ENCODE results near the gene CD44. TPM values are rescaled to one million over a fixed set of nuclear protein-coding genes. Genes with fewer than 3 reads are reported as not detected.

The CD44 gene
- total and polyA plus RNA-seq, 8 donors = 332 to 693 (median 504) TPM

DNA sequence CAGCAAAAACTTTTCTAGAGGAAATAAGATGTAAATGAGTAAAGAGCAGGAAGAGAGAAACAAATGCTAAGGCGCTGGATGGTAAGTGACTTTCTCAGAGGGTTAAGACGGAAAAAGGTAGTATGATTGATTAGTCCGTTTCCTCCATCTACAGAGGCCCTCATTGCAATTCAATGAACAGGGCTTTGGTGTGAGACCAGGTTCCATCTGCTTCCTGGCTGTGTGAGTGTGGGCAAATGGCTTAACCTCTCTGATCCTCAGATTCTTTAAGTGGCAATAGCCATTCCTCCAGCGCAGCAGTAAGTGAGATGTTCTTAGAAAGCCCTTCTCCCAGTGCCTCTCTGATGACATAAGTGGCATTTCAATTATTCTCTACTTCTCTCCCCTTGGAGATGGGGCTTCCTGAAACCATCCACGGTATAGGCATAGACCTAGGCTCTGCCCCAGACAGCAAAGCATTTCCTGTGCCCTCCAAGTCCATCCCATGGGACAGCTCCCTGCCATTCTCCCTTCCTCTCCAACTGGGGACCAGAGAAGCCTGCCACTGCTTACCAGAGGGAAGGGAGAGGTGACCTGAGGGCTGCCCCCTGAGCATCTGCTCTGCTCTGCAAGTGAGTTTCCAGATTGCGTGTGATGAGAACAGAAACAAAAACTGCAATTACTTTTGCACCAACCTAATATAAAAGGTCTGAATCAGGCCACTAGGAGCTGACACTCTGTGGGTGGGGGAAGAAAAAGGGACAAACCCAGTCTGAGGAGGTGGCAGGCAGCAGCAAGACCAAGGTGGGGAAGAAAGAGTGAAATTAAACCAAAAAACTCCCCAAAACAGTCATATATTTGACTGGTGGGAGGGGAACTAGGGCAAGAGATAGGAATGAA lies 12.7 kb upstream of the CD44 start:
- DNase-seq (no peak), ATAC-seq (no peak)
- Histone ChIP-seq H3K4me3 (no peak overlapping the region), H3K36me3 (no peaks in the 10 kb centered on the region), H3K27ac (no peak overlapping the region), H3K9me3 (no peaks in the 10 kb centered on the region), H3K4me1 (no peaks in the 10 kb centered on the region), H3K27me3 (no peaks in the 10 kb centered on the region)
- intact Hi-C loops (cut with DNase I) = no loop called here
- TF ChIP-seq, protein P1, sequence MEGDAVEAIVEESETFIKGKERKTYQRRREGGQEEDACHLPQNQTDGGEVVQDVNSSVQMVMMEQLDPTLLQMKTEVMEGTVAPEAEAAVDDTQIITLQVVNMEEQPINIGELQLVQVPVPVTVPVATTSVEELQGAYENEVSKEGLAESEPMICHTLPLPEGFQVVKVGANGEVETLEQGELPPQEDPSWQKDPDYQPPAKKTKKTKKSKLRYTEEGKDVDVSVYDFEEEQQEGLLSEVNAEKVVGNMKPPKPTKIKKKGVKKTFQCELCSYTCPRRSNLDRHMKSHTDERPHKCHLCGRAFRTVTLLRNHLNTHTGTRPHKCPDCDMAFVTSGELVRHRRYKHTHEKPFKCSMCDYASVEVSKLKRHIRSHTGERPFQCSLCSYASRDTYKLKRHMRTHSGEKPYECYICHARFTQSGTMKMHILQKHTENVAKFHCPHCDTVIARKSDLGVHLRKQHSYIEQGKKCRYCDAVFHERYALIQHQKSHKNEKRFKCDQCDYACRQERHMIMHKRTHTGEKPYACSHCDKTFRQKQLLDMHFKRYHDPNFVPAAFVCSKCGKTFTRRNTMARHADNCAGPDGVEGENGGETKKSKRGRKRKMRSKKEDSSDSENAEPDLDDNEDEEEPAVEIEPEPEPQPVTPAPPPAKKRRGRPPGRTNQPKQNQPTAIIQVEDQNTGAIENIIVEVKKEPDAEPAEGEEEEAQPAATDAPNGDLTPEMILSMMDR (IDR thresholded peaks at IDR 0.05) = no peak

DNA sequence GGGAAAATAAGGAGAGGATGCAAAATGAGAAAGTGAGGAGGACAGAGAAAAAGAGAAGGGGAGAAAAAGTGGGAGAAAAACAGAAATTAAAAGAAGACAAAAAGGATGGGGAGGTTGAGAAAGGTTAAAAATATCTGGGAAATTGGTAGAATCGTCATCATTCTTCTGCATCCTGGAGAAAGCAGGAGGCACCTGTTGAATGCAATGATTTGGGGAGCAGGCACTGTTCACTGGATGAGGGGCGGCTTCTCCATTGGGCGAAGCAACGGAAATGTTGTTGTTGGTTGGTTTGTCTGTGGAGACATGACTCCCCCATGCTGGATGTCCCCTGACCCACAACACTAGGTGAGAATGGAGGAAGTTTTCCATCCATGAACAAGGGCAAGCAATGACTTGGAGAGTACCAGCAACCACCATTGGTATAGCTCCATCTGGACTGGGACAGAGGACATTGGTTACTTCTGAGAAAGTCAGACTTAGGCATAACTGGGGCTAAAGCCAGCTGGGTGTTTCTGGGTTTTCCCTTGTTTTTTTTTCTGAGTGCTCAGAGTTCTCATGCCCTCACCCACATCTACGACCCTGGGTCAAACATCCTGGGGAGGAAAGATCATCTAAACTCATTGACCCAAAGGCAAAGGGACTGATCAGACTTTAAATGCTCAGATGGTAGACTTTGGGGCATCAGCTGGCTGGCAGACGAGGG lies 11.9 kb upstream of the CD44 start:
- Histone ChIP-seq H3K27me3 (no peaks in the 10 kb centered on the region), H3K4me1 (no peaks in the 10 kb centered on the region), H3K9me3 (no peaks in the 10 kb centered on the region), H3K4me3 (no peak overlapping the region), H3K36me3 (no peaks in the 10 kb centered on the region), H3K27ac (no peak overlapping the region)
- ATAC-seq (no peak), DNase-seq (no peak)
- TF ChIP-seq, protein P1 (IDR thresholded peaks at IDR 0.05) = no peak
- intact Hi-C loops (cut with DNase I) = no loop called here

DNA sequence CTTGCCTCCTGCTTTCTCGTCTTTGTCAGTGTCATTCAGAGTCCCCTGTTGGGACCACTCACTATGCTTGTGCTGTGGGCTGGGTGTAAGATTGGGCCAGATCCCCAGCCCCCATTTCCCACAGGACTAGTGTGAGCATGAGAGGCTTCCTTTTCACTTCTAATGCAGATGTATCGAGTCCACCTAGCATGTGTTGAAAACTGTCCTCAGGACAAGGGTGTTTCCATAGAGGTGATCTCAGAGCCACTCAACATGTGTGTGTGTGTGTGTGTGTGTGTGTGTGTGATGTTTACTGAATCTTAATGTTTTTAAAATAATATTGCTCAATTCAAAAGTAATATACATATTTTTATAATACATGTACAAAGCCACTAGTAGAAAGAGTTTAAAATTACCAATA lies 11.4 kb upstream of the CD44 start:
- no peaks in the 10 kb centered on the region for H3K9me3 ChIP-seq
- intact Hi-C loops (cut with DNase I) = no loop called here
- no peak for ATAC-seq
- TF ChIP-seq, protein P1 (IDR thresholded peaks at IDR 0.05) = no peak
- DNase-seq = no peak
- no peak overlapping the region for H3K4me3 ChIP-seq
- H3K27ac ChIP-seq = no peak overlapping the region
- H3K27me3 ChIP-seq = no peaks in the 10 kb centered on the region
- no peaks in the 10 kb centered on the region for H3K4me1 ChIP-seq
- no peaks in the 10 kb centered on the region for H3K36me3 ChIP-seq

DNA sequence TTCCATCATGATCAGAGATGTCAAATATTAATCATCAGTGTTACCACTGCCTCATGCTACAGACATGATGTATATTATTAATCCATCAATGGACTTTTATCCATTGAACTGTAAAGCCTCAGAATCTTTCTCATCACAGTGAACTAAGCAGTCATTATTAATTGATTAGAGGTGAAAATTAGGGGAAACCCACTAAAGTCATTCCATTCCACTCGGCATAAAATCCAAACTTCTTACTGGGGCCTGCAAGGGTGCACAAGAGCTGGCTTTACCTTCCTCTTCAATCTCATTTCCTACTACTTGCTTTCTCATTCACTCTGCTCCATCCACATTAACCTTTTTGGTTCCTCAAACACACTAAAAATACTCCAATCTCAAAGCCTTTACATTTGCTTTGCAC lies 7.9 kb upstream of the CD44 start:
- peaks cover 0 to under 1% of the 10 kb centered on the region in 2 donors for H3K4me1 ChIP-seq
- intact Hi-C loops (cut with DNase I) = no loop called here
- no peak overlapping the region for H3K4me3 ChIP-seq
- H3K27ac ChIP-seq = no peak overlapping the region
- TF ChIP-seq, protein P1 (IDR thresholded peaks at IDR 0.05) = no peak
- DNase-seq (no peak), ATAC-seq (no peak)
- no peaks in the 10 kb centered on the region for H3K27me3 ChIP-seq
- no peaks in the 10 kb centered on the region for H3K9me3 ChIP-seq
- H3K36me3 ChIP-seq = no peaks in the 10 kb centered on the region

DNA sequence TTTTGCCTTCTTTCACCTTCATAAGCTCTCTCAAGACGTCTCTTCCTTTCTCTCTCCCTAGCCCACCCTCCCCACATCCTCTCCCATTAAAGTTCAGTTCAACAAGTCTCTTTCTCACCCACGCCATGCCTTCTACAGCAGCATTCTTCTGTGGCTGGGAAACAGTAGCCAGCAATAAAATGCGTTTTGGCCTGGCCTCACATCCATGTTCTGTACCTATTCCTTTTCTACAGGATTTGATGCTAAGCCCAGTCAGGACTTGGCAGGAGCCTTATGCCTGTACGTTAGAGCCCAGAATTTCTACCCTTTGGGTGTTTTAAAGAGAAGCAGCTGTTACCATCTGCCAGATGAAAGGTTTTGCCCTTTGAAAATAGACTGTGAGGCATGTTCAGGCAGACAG lies 7.1 kb upstream of the CD44 start:
- no peak for ATAC-seq
- TF ChIP-seq, protein P1 (IDR thresholded peaks at IDR 0.05) = no peak
- Histone ChIP-seq H3K27ac (no peak overlapping the region), H3K4me3 (no peak overlapping the region), H3K36me3 (no peaks in the 10 kb centered on the region), H3K9me3 (no peaks in the 10 kb centered on the region), H3K4me1 (peaks cover 0 to 7% of the 10 kb centered on the region in 2 donors), H3K27me3 (no peaks in the 10 kb centered on the region)
- no peak for DNase-seq
- intact Hi-C loops (cut with DNase I) = no loop called here

All from left lung (tissue), 10 donors.